Measurements from ENCODE around the gene OR14K1. TPM values are rescaled to one million over a fixed set of nuclear protein-coding genes. Genes with fewer than 3 reads are reported as not detected.
"Not testable (repeated sequence)": the region's sequence is repeated elsewhere in the genome, so short reads cannot be mapped to it uniquely, and the experiment has no call there.

OR14K1 gene, protein sequence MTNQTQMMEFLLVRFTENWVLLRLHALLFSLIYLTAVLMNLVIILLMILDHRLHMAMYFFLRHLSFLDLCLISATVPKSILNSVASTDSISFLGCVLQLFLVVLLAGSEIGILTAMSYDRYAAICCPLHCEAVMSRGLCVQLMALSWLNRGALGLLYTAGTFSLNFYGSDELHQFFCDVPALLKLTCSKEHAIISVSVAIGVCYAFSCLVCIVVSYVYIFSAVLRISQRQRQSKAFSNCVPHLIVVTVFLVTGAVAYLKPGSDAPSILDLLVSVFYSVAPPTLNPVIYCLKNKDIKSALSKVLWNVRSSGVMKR
- not detected for polyA plus RNA-seq (2012; ENCODE audit: insufficient read depth, insufficient read length)

DNA sequence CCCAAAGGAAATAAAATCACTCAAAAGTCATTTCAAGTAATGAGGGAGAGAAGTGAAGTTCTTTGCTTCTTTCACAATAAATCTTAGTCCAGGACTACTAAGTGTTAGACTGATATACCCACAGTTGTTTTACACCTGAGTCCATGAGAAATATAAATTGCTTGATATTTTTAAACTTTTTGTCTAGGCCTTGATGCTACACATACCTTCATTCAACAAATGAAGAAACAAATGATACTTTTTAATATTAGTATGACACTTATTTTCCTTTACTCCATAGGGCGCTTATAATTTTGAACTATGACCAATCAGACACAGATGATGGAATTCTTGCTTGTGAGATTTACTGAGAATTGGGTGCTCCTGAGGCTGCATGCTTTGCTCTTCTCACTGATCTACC is at the start of gene OR14K1:
OR14K1 (plus strand) TSS at position 301 of the 400 bp plus-strand sequence; CDS start at position 301, 0 bp downstream.
- H3K4me3 ChIP-seq (ENCODE audit: low read length): no peak within 1 kb of the TSS
- DNase-seq (ENCODE audit: low read depth, low spot score): no peak

DNA sequence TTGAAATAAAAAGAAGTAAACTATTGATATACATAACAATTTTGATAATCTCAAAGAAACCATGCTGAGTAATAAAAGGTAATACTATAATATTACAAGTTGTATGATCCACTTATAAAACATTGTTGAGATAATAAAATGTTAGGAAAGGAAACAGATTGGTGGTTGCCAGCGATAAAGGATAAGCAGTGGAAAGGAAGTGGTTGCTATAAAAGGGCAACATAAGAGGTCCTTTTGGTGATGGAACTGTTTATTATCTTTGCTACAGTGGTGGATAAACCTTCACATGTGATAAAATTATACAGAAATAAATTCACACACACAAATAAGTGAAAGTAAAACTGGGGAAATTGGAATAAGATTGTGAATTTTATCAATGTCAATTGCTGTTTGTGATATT is 37.1 kb upstream of the OR14K1 start:
- DNase-seq (ENCODE audit: low read depth, low spot score): no peak
- H3K4me3 ChIP-seq (ENCODE audit: low read length): no peak overlapping the region

DNA sequence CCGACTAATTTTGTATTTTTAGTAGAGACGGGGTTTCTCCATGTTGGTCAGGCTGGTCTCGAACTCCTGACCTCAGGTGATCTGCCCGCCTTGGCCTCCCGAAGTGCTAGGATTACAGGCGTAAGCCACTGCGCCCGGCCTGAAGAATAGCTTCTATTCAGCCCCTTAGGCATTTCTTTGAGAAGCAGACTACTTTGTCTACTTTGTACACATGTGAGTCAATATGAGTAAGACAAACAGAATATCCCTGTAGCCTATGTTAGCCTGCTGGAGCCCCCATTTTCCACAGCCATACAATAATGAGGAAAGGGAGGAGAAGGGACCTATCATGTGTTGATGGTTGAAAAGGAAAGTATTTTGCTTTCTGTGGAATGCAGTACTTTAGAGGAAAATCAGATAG is 27.7 kb upstream of the OR14K1 start:
- H3K4me3 ChIP-seq (ENCODE audit: low read length); DNase-seq (ENCODE audit: low read depth, low spot score): not testable (repeated sequence)

DNA sequence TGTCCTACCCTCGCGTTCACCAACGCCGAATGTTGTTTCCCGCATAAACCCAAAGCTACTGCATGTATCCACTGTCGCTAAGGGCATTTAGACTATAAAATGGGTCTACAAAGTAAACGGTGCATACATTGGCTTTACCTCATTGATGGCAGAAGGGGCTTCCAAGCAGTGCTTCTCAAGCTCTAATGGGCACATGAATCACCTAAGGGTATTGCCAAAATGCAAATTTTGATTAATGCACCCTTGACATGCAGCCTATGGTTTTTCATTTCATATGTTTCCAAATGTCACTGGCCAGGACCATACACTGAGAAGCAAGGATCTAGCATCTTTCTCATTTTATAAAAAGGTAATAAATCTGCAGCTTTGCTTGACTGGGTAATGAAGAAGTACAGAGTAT is 24.7 kb upstream of the OR14K1 start:
- no peak for DNase-seq (ENCODE audit: low read depth, low spot score)
- no peak overlapping the region for H3K4me3 ChIP-seq (ENCODE audit: low read length)

DNA sequence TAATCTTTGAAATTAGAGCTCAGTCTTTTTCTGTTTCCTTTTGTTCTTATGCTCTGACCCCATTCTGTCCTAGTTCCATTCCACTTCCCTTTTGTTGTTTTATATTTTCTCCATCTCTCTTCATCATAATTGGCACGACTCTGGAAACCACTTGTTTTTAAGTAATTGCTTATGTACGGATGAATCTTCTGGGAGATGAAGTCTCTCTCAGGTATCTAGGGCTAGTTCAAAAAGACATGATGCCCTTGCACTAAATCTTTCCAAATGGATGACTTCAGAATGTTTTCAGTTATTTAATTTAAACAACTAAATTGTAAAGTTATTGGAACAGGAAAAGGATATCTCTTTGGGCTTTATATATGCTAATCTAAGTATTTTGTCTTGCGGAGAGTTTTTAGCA is 21.9 kb upstream of the OR14K1 start, which contains the start of gene OR6F1:
OR6F1 (minus strand) TSS at position 101 of the 400 bp plus-strand sequence. CDS start 3,891 bp downstream, outside the sequence.
- no peak within 1 kb of the TSS for H3K4me3 ChIP-seq (ENCODE audit: low read length)

DNA sequence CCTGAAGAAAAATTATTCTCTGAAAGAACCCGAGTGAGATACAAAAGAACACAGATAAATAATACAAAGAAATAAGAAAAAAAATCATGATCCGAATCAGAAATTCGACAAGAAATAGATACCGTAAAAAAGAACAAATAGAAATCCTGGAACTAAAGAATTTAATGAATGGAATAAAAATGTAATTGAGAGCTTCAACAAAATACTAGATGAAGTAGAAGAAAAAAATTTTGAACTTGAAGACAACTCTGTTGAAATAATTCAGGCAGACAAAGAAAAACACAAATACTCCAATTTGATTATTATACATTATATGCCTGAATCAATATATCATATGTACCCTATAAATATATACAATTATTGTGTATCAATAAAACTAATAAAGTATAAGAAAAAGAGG is 17.2 kb upstream of the OR14K1 start:
- DNase-seq (ENCODE audit: low read depth, low spot score): no peak
- no peak overlapping the region for H3K4me3 ChIP-seq (ENCODE audit: low read length)

More for the DNA sequence above, 21.9 kb upstream of the OR14K1 start, which contains the start of gene OR6F1:
- no peak for DNase-seq (ENCODE audit: low read depth, low spot score)

DNA sequence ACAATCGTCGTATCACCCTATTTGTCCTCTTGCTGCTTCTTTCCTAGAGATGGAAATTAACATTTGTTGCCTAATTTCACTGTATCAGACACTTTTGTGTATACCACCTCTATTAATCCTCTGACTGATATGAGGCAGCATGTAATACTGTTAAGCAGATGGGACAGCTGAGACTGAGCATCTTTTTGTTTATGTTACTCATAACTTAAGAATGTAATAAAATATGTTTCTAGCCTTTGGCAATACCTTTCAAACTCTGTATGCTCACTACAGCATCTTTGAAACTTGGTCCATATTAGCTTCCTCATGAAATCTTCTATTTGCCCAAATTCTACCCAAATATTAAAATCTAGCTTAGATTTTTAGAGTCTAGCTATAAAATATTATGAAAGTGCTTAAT is 2.3 kb downstream of the OR14K1 start:
- no peak for DNase-seq (ENCODE audit: low read depth, low spot score)
- no peak overlapping the region for H3K4me3 ChIP-seq (ENCODE audit: low read length)

DNA sequence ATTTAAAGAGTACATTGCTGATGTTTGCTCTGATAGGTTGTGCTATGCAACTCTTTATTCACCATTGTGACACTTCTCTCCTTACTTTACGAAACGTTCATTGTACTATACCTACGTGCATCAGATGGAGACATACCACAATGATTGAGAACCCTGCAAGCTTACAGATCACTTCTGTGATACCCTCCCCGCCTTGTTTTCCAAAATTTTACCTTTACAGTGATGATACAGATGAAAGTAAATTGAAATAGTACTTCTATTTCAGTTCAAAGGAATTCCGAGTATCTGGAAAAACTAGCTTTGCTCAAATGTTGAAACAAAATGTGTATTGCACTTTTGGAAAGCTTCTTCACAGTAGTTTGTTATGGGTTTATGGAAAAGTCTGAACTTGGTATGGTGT is 3.3 kb downstream of the OR14K1 start:
- DNase-seq (ENCODE audit: low read depth, low spot score): no peak

DNA sequence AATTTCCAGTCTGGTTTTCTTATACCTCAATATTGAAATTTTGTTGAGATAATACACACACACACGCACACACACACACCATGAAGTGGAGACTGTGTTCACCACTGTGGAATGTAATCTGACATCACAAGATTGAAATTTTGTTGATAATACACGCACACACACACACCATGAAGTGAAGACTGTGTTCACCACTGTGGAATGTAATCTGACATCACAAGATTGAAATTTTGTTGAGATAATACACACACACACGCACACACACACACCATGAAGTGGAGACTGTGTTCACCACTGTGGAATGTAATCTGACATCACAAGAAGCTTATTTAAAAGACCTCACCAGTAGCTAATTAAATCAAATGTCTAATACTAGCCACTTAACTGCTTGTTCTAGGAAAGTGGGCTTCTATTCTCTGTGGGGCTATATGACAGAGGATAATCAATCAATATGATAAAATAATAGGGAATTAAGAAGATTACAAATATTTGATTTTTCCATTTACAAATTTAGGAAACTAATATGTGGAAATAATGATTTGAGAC is 3.9 kb downstream of the OR14K1 start:
- not testable (repeated sequence) for H3K4me3 ChIP-seq (ENCODE audit: low read length); DNase-seq (ENCODE audit: low read depth, low spot score)

More for the DNA sequence above, 3.3 kb downstream of the OR14K1 start:
- H3K4me3 ChIP-seq (ENCODE audit: low read length): no peak overlapping the region

DNA sequence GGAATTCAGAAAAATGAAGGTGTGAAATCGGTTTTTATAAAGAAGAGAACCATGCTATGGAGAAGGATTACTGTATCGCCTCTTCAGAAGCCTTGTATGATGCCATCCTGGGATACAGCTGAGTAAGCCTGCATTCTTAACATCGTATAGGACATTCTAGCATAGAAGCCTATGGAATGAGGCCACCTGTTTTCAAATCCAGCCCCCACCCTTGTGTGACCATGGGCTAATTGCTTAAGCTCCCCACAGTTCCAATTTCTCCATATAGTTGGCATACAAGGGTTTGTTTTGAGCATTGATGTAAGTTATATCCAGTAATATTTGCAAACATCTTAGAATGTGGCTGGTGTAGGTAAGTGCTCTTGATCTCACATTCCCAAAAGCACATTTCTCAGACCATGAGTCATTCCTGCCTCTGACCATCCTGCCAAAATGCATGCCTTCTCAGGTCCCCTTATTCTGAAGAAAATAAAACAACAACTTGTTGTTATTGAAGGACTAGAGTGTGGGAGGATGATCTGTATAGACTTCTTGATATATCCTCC is 8.0 kb downstream of the OR14K1 start:
- no peak overlapping the region for H3K4me3 ChIP-seq (ENCODE audit: low read length)
- DNase-seq (ENCODE audit: low read depth, low spot score): no peak

DNA sequence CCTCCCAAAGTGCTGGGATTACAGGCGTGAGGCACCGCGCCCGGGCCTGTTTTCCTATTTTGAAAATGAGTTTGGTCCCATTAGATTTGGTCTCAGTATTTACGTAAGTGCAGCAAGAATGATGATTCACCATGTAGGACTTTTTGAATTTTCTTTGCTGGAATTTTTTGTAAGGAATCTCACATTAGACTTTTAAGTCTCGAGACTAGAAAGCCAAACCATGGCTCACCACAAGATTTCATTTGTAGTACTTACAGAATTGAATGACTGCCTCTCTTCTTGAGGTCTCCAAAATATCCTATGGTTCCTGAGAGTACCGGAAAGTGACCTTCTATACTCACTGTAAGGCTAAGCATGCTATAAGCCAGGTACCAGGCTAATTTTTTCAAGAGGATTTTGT is 9.2 kb downstream of the OR14K1 start:
- no peak for DNase-seq (ENCODE audit: low read depth, low spot score)
- no peak overlapping the region for H3K4me3 ChIP-seq (ENCODE audit: low read length)

DNA sequence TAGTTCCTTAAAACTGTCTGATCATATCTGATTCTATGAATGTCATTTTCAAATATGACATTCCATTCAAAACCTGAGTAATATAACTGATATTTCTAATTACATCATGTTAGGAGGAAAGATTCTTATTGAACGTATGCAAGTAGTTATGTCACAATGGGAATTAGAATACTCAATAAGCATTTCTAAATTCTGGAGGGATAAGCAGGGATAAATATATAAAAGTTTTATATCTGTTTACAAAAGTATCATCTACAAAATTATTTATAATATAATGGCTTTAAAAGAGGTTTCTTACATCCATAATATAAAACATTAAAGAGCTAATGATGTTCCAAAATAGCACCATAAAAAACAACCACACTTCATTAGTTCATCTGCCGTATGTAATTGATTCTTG is 9.6 kb downstream of the OR14K1 start, which contains the start of gene OR14A2:
OR14A2 (minus strand) TSS at position 101 of the 400 bp plus-strand sequence.
- H3K4me3 ChIP-seq (ENCODE audit: low read length): no peak within 1 kb of the TSS
- no peak for DNase-seq (ENCODE audit: low read depth, low spot score)

DNA sequence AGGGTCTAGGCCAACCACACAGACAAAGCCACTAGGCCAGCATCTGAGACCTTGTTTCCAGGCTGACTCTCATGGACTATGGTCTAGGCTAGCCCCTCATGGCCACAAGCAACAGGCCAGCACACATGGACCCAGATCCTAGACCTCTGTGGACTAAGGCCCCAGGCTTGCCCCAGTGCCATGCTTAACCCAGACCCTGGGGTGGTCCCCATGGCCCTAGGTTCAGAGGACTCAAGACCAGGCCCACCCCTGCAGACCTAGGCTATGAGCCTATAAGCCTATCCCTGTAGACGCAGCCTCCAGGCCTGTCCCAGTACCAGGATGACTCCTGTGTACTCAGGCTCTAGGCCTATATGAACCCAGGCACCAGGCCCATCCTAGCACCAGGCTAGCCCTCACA is 11.5 kb downstream of the OR14K1 start:
- no peak overlapping the region for H3K4me3 ChIP-seq (ENCODE audit: low read length)
- DNase-seq (ENCODE audit: low read depth, low spot score): no peak

DNA sequence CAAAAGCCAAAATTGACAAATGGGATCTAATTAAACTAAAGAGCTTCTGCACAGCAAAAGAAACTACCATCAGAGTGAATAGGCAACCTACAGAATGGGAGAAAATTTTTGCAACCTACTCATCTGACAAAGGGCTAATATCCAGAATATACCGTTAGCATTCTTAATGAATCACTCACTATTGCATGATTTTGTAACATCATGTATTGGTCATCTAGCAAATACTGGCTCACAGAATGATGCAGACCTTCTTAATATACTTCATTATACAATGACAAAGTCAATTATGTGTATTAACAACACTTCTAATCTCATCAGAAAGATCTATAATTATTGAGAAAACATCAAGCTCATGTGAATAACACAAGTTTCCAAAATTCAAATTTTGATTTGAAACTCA is 15.9 kb downstream of the OR14K1 start:
- H3K4me3 ChIP-seq (ENCODE audit: low read length); DNase-seq (ENCODE audit: low read depth, low spot score): not testable (repeated sequence)

DNA sequence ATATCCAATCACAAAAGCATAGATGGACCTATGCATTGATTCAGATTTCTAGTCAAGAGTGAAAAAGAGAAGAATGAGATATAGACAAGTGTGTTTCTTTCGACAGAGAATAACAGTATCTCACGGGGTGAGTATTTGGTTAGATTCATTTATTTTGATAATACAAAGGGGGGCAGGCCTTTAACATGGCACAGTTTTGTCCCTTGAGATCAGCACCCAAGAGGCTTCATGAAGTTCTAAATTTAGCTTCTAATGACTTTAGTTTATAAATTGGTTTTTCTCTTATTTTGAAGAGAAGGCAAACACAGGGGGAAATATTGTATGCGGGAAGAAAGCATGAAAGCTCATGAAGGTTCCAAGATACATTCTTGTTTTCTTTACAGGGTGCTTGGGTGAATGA is 22.0 kb downstream of the OR14K1 start, which contains the start of gene OR1C1:
OR1C1 (minus strand) TSS at position 101 of the 400 bp plus-strand sequence. CDS start 2,150 bp downstream, outside the sequence.
- no peak for DNase-seq (ENCODE audit: low read depth, low spot score)
- no peak within 1 kb of the TSS for H3K4me3 ChIP-seq (ENCODE audit: low read length)

DNA sequence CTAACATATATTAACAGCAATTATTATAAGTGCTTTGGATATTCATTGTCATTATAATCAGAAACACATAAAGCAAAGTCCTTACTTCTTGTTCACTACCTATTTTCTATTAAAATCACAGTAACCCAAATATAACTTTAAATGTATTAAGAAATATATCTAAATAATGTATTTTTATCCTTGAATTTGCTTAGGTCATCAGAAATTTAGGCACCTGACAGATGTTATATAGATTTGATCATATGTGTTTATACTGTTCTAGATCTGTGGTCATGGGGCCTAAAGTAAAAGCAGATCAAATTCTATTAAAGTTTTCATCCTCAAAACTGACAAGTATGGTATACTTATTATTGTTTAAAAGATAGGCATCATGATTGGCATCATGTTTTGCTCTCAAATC is 31.2 kb downstream of the OR14K1 start:
- no peak for DNase-seq (ENCODE audit: low read depth, low spot score)
- no peak overlapping the region for H3K4me3 ChIP-seq (ENCODE audit: low read length)
